Mucosa of stomach (tissue), 1 donor: ENCODE measurements around the gene GRM6.

Experiments
- H3K27me3 ChIP-seq: one replicate; pipeline ENCODE4 v1.7.0; 2013; ENCODE audit warnings: mild to moderate bottlenecking, low read length; ENCODE audit not compliant: control insufficient read depth, insufficient read depth
- H3K36me3 ChIP-seq: one replicate; pipeline ENCODE4 v1.7.0; 2013; ENCODE audit warnings: low read length; ENCODE audit not compliant: control insufficient read depth, insufficient read depth
- H3K4me1 ChIP-seq: one replicate; pipeline ENCODE4 v1.7.0; 2013; ENCODE audit warnings: mild to moderate bottlenecking, low read length; ENCODE audit not compliant: control insufficient read depth, insufficient read depth
- H3K4me3 ChIP-seq: one replicate; pipeline ENCODE4 v1.7.0; 2013; ENCODE audit warnings: low read length
- H3K9ac ChIP-seq: one replicate; pipeline ENCODE4 v1.7.0; 2013; ENCODE audit warnings: mild to moderate bottlenecking, low read length, moderate library complexity
- H3K9me3 ChIP-seq: one replicate; pipeline ENCODE4 v1.7.0; 2013; ENCODE audit warnings: mild to moderate bottlenecking, low read length, moderate library complexity; ENCODE audit not compliant: control insufficient read depth
- donor health status: Pancreatic carcinoma.

Gene GRM6

GRCh38 chr5:178994580-178995340, at the start of gene GRM6:
Gene GRM6 (minus strand): TSS chr5:178995320. CDS start chr5:178994944, 376 bp downstream.
- H3K27me3 ChIP-seq, result peaks cover 11% of the 10 kb centered on the region
- no peak within 1 kb of the TSS for H3K9ac ChIP-seq
- H3K9me3 ChIP-seq, result no peaks in the 10 kb centered on the region
- H3K36me3 ChIP-seq, result no peaks in the 10 kb centered on the region
- H3K4me1 ChIP-seq, result no peaks in the 10 kb centered on the region
- H3K4me3 ChIP-seq, result no peak within 1 kb of the TSS

- H3K27me3 ChIP-seq, result no peaks in the 10 kb centered on the region
- no peak overlapping the region for H3K9ac ChIP-seq
- no peaks in the 10 kb centered on the region for H3K36me3 ChIP-seq
- no peak overlapping the region for H3K4me3 ChIP-seq
- H3K4me1 ChIP-seq, result no peaks in the 10 kb centered on the region
- H3K9me3 ChIP-seq, result no peaks in the 10 kb centered on the region
These were observed 49.6 kb upstream of the GRM6 start for GRCh38 chr5:179044765-179045164.

GRCh38 chr5:179033004-179033580, 38.0 kb upstream of the GRM6 start:
- peaks cover 50% of the 10 kb centered on the region for H3K9me3 ChIP-seq
- H3K36me3 ChIP-seq, result no peaks in the 10 kb centered on the region
- H3K9ac ChIP-seq, result no peak overlapping the region
- peak overlapping the region; percentile 9 for H3K4me3 ChIP-seq
- H3K27me3 ChIP-seq, result no peaks in the 10 kb centered on the region
- H3K4me1 ChIP-seq, result no peaks in the 10 kb centered on the region

- Histone ChIP-seq H3K9me3 (peaks cover 16% of the 10 kb centered on the region), H3K4me1 (peaks cover 5% of the 10 kb centered on the region)
These were observed 28.5 kb upstream of the GRM6 start, which contains the start of gene ZNF879 for GRCh38 chr5:179023528-179024189. Gene ZNF879 (plus strand): TSS chr5:179023804. CDS start chr5:179025005, 1,201 bp downstream.

GRCh38 chr5:179008667-179009066, 13.5 kb upstream of the GRM6 start:
- no peaks in the 10 kb centered on the region for H3K36me3 ChIP-seq
- no peaks in the 10 kb centered on the region for H3K4me1 ChIP-seq
- no peaks in the 10 kb centered on the region for H3K9me3 ChIP-seq
- no peaks in the 10 kb centered on the region for H3K27me3 ChIP-seq
- no peak overlapping the region for H3K4me3 ChIP-seq
- no peak overlapping the region for H3K9ac ChIP-seq

More at GRCh38 chr5:179023528-179024189, 28.5 kb upstream of the GRM6 start, which contains the start of gene ZNF879:
- Histone ChIP-seq H3K36me3 (peaks cover 8% of the 10 kb centered on the region), H3K27me3 (no peaks in the 10 kb centered on the region), H3K4me3 (peak within 1 kb of the TSS; percentile 68), H3K9ac (peak within 1 kb of the TSS; percentile 58)

- Histone ChIP-seq H3K36me3 (no peaks in the 10 kb centered on the region), H3K9ac (no peak overlapping the region), H3K4me3 (no peak overlapping the region), H3K27me3 (no peaks in the 10 kb centered on the region), H3K4me1 (no peaks in the 10 kb centered on the region), H3K9me3 (no peaks in the 10 kb centered on the region)
These were observed 11.4 kb upstream of the GRM6 start for GRCh38 chr5:179006564-179006963.

- Histone ChIP-seq H3K4me3 (no peak overlapping the region), H3K9me3 (no peaks in the 10 kb centered on the region), H3K27me3 (peaks cover 11% of the 10 kb centered on the region), H3K4me1 (no peaks in the 10 kb centered on the region), H3K36me3 (no peaks in the 10 kb centered on the region), H3K9ac (no peak overlapping the region)
These were observed 3.3 kb upstream of the GRM6 start for GRCh38 chr5:178998441-178998840.

GRCh38 chr5:178997191-178997590, 2.1 kb upstream of the GRM6 start:
- H3K9me3 ChIP-seq, result no peaks in the 10 kb centered on the region
- peaks cover 11% of the 10 kb centered on the region for H3K27me3 ChIP-seq
- H3K36me3 ChIP-seq, result no peaks in the 10 kb centered on the region
- no peak overlapping the region for H3K9ac ChIP-seq
- no peak overlapping the region for H3K4me3 ChIP-seq
- no peaks in the 10 kb centered on the region for H3K4me1 ChIP-seq

- no peak overlapping the region for H3K4me3 ChIP-seq
- peaks cover 11% of the 10 kb centered on the region for H3K27me3 ChIP-seq
- H3K9ac ChIP-seq, result no peak overlapping the region
- H3K9me3 ChIP-seq, result no peaks in the 10 kb centered on the region
- H3K4me1 ChIP-seq, result no peaks in the 10 kb centered on the region
- no peaks in the 10 kb centered on the region for H3K36me3 ChIP-seq
These were observed 1.0 kb upstream of the GRM6 start for GRCh38 chr5:178996156-178996555.

GRCh38 chr5:178995341-178995690, 196 bp upstream of the GRM6 start:
- Histone ChIP-seq H3K36me3 (no peaks in the 10 kb centered on the region), H3K27me3 (peaks cover 11% of the 10 kb centered on the region), H3K9me3 (no peaks in the 10 kb centered on the region), H3K4me1 (no peaks in the 10 kb centered on the region), H3K4me3 (no peak overlapping the region), H3K9ac (no peak overlapping the region)

- H3K9ac ChIP-seq, result no peak overlapping the region
- peaks cover 11% of the 10 kb centered on the region for H3K27me3 ChIP-seq
- no peaks in the 10 kb centered on the region for H3K9me3 ChIP-seq
- no peak overlapping the region for H3K4me3 ChIP-seq
- no peaks in the 10 kb centered on the region for H3K4me1 ChIP-seq
- H3K36me3 ChIP-seq, result no peaks in the 10 kb centered on the region
These were observed 1.1 kb downstream of the GRM6 start for GRCh38 chr5:178993955-178994579.
